ENCODE measurements around the gene FKBP10. TPM values are rescaled to one million over a fixed set of nuclear protein-coding genes. Genes with fewer than 3 reads are reported as not detected.

FKBP10 gene
- polyA plus RNA-seq, 1 of the 3 experiments (the other 2 are of a cell fraction): 360 TPM

- no peaks in the 10 kb centered on the region for H3K27me3 ChIP-seq (ENCODE audit: insufficient read depth)
- WGBS (ENCODE audit: low lambda C conversion rate): 45% methylated on average over 7 of the region's 14 CpGs
- H3K27ac ChIP-seq (ENCODE audit: low read depth in 2 of 2, low read length in 1 of 2): no peak overlapping the region
- peaks cover 0 to 6% of the 10 kb centered on the region in 2 experiments; a peak in 1 of 4 replicates for H3K4me1 ChIP-seq (ENCODE audit: control insufficient read depth in 1 of 2, insufficient read depth in 2 of 2, low read depth in 1 of 2, low read length in 1 of 2)
- no peaks in the 10 kb centered on the region for H3K79me2 ChIP-seq (ENCODE audit: insufficient read depth)
- TF ChIP-seq, protein P1, sequence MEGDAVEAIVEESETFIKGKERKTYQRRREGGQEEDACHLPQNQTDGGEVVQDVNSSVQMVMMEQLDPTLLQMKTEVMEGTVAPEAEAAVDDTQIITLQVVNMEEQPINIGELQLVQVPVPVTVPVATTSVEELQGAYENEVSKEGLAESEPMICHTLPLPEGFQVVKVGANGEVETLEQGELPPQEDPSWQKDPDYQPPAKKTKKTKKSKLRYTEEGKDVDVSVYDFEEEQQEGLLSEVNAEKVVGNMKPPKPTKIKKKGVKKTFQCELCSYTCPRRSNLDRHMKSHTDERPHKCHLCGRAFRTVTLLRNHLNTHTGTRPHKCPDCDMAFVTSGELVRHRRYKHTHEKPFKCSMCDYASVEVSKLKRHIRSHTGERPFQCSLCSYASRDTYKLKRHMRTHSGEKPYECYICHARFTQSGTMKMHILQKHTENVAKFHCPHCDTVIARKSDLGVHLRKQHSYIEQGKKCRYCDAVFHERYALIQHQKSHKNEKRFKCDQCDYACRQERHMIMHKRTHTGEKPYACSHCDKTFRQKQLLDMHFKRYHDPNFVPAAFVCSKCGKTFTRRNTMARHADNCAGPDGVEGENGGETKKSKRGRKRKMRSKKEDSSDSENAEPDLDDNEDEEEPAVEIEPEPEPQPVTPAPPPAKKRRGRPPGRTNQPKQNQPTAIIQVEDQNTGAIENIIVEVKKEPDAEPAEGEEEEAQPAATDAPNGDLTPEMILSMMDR (IDR thresholded peaks at IDR 0.05): peak; percentile 96
- TF ChIP-seq RAD21 (IDR thresholded peaks at IDR 0.05; ENCODE audit: low read length) (peak; percentile 90), EP300 (IDR thresholded peaks at IDR 0.05; ENCODE audit: borderline replicate concordance in 1 of 2, low read depth in 1 of 2, low read length in 1 of 2) (no peak), SMC3 (IDR thresholded peaks at IDR 0.05; ENCODE audit: low read depth, low read length) (peak; percentile 99), GABPA (IDR thresholded peaks at IDR 0.05; ENCODE audit: low read depth) (no peak), POLR2AphosphoS5 (IDR thresholded peaks at IDR 0.05; ENCODE audit: low read depth, low read length) (peak; percentile 59), CHD2 (IDR thresholded peaks at IDR 0.05; ENCODE audit: low read length, partially characterized antibody) (peak; percentile 29), PBX3 (IDR thresholded peaks at IDR 0.05) (no peak; the same call in 1 of the 2 replicates)
- no peaks in the 10 kb centered on the region for H3F3A ChIP-seq (replicated peaks; ENCODE audit: insufficient read depth)
- CTCF ChIA-PET: interaction anchor here (0.6 to 20.2 kb wide), 52 partner anchors 9 to 165 kb away, joined by 3 to 405 read pairs (median 4); partner anchors contain the start of genes CNP, FKBP10, HAP1 and JUP
- H3K36me3 ChIP-seq (replicated peaks in 1 of 2; ENCODE audit: control insufficient read depth in 1 of 2, insufficient read depth in 2 of 2, low read length in 1 of 2): peaks cover 0 to 6% of the 10 kb centered on the region in 2 experiments
- H3K9me2 ChIP-seq: no peaks in the 10 kb centered on the region
- no peak overlapping the region for H3K4me2 ChIP-seq
- H2AFZ ChIP-seq (ENCODE audit: low read depth): no peak overlapping the region
- POLR2A ChIA-PET: interaction anchor here (0.7 to 1.6 kb wide), 3 partner anchors 12 to 64 kb away, joined by 3 to 7 read pairs (median 5); partner anchors contain the start of gene JUP
- peak overlapping the region in 1 of 2 experiments; percentile 43; a peak in 1 of 4 replicates for H3K4me3 ChIP-seq (ENCODE audit: low read depth in 2 of 2, low read length in 1 of 2)
- peak; percentile 89 for DNase-seq
- no peak overlapping the region for H3K9ac ChIP-seq
- H3K9me3 ChIP-seq: no peaks in the 10 kb centered on the region
- no peaks in the 10 kb centered on the region for H4K20me1 ChIP-seq (ENCODE audit: insufficient read depth)
These were observed 11.2 kb upstream of the FKBP10 start for GRCh38 chr17:41801374-41802271.

GRCh38 chr17:41803049-41804020, 9.5 kb upstream of the FKBP10 start:
- Histone ChIP-seq H3K9ac (no peak overlapping the region), H4K20me1 (ENCODE audit: insufficient read depth) (no peaks in the 10 kb centered on the region), H3K79me2 (ENCODE audit: insufficient read depth) (no peaks in the 10 kb centered on the region), H2AFZ (ENCODE audit: low read depth) (no peak overlapping the region), H3F3A (replicated peaks; ENCODE audit: insufficient read depth) (no peaks in the 10 kb centered on the region), H3K4me1 (ENCODE audit: control insufficient read depth in 1 of 2, insufficient read depth in 2 of 2, low read depth in 1 of 2, low read length in 1 of 2) (peaks cover 0 to 6% of the 10 kb centered on the region in 2 experiments; a peak in 1 of 4 replicates), H3K36me3 (replicated peaks in 1 of 2; ENCODE audit: control insufficient read depth in 1 of 2, insufficient read depth in 2 of 2, low read length in 1 of 2) (peaks cover under 1 to 6% of the 10 kb centered on the region in 2 experiments), H3K27ac (ENCODE audit: low read depth in 2 of 2, low read length in 1 of 2) (no peak overlapping the region), H3K9me2 (no peaks in the 10 kb centered on the region), H3K27me3 (ENCODE audit: insufficient read depth) (no peaks in the 10 kb centered on the region), H3K4me3 (ENCODE audit: low read depth in 2 of 2, low read length in 1 of 2) (no peak overlapping the region), H3K9me3 (no peaks in the 10 kb centered on the region), H3K4me2 (no peak overlapping the region)
- DNase-seq: no peak
- WGBS (ENCODE audit: low lambda C conversion rate): 85% methylated on average over 19 of the region's 24 CpGs
- ChIA-PET CTCF (interaction anchor here (1.2 to 20.2 kb wide), 11 partner anchors 8 to 156 kb away, joined by 3 to 405 read pairs (median 14); partner anchors contain the start of genes HAP1, JUP and P3H4), POLR2A (no interaction called here)
- TF ChIP-seq, protein P2, sequence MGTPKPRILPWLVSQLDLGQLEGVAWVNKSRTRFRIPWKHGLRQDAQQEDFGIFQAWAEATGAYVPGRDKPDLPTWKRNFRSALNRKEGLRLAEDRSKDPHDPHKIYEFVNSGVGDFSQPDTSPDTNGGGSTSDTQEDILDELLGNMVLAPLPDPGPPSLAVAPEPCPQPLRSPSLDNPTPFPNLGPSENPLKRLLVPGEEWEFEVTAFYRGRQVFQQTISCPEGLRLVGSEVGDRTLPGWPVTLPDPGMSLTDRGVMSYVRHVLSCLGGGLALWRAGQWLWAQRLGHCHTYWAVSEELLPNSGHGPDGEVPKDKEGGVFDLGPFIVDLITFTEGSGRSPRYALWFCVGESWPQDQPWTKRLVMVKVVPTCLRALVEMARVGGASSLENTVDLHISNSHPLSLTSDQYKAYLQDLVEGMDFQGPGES (IDR thresholded peaks at IDR 0.05; ENCODE audit: low read depth, low read length): no peak
- TF ChIP-seq TEAD4 (IDR thresholded peaks at IDR 0.05; ENCODE audit: borderline replicate concordance, insufficient read depth) (no peak), EP300 (IDR thresholded peaks at IDR 0.05; ENCODE audit: borderline replicate concordance in 1 of 2, low read depth in 1 of 2, low read length in 1 of 2) (no peak), TAF1 (IDR thresholded peaks at IDR 0.05; ENCODE audit: borderline replicate concordance, low read depth, low read length) (no peak), FOXJ3 (CRISPR knock-in tag; IDR thresholded peaks at IDR 0.05) (no peak), SMC3 (IDR thresholded peaks at IDR 0.05; ENCODE audit: low read depth, low read length) (no peak), NFIC (IDR thresholded peaks at IDR 0.05; ENCODE audit: borderline replicate concordance) (no peak), JUND (IDR thresholded peaks at IDR 0.05) (no peak), NRF1 (IDR thresholded peaks at IDR 0.05; ENCODE audit: low read depth, low read length) (no peak), RCOR1 (IDR thresholded peaks at IDR 0.05; ENCODE audit: low read length) (no peak)
- TF ChIP-seq, protein P1 (IDR thresholded peaks at IDR 0.05): no peak
